Activated CD8-positive, alpha-beta memory T cell treated with anti-CD3 and anti-CD28 coated beads for 24 hours (primary cell): ENCODE data around the gene UQCC3.
A peak's percentile ranks its signal among the peaks of the same experiment; 100 is the strongest.
"Not testable (repeated sequence)": the region's sequence is repeated elsewhere in the genome, so short reads cannot be mapped to it uniquely, and the experiment has no call there.

Source experiments
- DNase-seq: peaks from one replicate; pipeline ENCODE4 v3.0.0-alpha.2; 2020

Gene UQCC3

GRCh38 chr11:62666259-62666926, 5.1 kb upstream of the UQCC3 start:
- peak; percentile 79 for DNase-seq

- DNase-seq, result no peak
Measured at GRCh38 chr11:62667460-62667859, 4.0 kb upstream of the UQCC3 start.

GRCh38 chr11:62669420-62670161, 1.9 kb upstream of the UQCC3 start:
- DNase-seq, result no peak

- no peak for DNase-seq
Measured at GRCh38 chr11:62671236-62671607, 251 bp upstream of the UQCC3 start.

- DNase-seq, result no peak
Measured at GRCh38 chr11:62673196-62673525, 1.7 kb downstream of the UQCC3 start.

GRCh38 chr11:62675415-62675814, 3.9 kb downstream of the UQCC3 start:
- not testable (repeated sequence) for DNase-seq

- DNase-seq, result no peak
Measured at GRCh38 chr11:62676698-62677097, 5.2 kb downstream of the UQCC3 start.

GRCh38 chr11:62677156-62677555, 5.7 kb downstream of the UQCC3 start:
- no peak for DNase-seq

GRCh38 chr11:62677714-62678113, 6.2 kb downstream of the UQCC3 start:
- no peak for DNase-seq

- DNase-seq, result no peak
Measured at GRCh38 chr11:62678433-62678769, 6.9 kb downstream of the UQCC3 start.

- DNase-seq, result peak; percentile 91
Measured at GRCh38 chr11:62678770-62679696, 7.6 kb downstream of the UQCC3 start, which contains the start of gene UBXN1. TSS of gene UBXN1 (minus strand) at chr11:62679073. CDS start at chr11:62678923, 150 bp downstream.

- no peak for DNase-seq
Measured at GRCh38 chr11:62680825-62681240, 9.4 kb downstream of the UQCC3 start.

- DNase-seq, result no peak
Measured at GRCh38 chr11:62682518-62682917, 11.0 kb downstream of the UQCC3 start.

GRCh38 chr11:62687508-62688396, 16.3 kb downstream of the UQCC3 start:
- no peak for DNase-seq

GRCh38 chr11:62688491-62688890, 17.0 kb downstream of the UQCC3 start:
- DNase-seq, result no peak

GRCh38 chr11:62689421-62690183, 18.1 kb downstream of the UQCC3 start, which contains the start of gene LRRN4CL:
TSS of gene LRRN4CL (minus strand) at chr11:62689530. CDS start at chr11:62688508, 1,022 bp downstream.
- DNase-seq, result no peak

- DNase-seq, result not testable (repeated sequence)
Measured at GRCh38 chr11:62693624-62694023, 22.2 kb downstream of the UQCC3 start.

- peak; percentile 89 for DNase-seq
Measured at GRCh38 chr11:62694455-62695167, 23.1 kb downstream of the UQCC3 start.

GRCh38 chr11:62702246-62702645, 30.8 kb downstream of the UQCC3 start:
- DNase-seq, result no peak

- not testable (repeated sequence) for DNase-seq
Measured at GRCh38 chr11:62703921-62704320, 32.4 kb downstream of the UQCC3 start.

GRCh38 chr11:62705413-62705812, 33.9 kb downstream of the UQCC3 start:
- no peak for DNase-seq
